NCI-H187 treated with DMSO at 0.1 percent for 48 hours (cell line): ENCODE results near the gene OR10AG1.

Experiments
- DNase-seq: peaks from one replicate; lab custom pipeline; 2025; lab: John Stamatoyannopoulos, UW

OR10AG1 gene, protein sequence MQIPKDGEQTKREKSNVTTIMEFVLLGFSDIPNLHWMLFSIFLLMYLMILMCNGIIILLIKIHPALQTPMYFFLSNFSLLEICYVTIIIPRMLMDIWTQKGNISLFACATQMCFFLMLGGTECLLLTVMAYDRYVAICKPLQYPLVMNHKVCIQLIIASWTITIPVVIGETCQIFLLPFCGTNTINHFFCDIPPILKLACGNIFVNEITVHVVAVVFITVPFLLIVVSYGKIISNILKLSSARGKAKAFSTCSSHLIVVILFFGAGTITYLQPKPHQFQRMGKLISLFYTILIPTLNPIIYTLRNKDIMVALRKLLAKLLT

DNA sequence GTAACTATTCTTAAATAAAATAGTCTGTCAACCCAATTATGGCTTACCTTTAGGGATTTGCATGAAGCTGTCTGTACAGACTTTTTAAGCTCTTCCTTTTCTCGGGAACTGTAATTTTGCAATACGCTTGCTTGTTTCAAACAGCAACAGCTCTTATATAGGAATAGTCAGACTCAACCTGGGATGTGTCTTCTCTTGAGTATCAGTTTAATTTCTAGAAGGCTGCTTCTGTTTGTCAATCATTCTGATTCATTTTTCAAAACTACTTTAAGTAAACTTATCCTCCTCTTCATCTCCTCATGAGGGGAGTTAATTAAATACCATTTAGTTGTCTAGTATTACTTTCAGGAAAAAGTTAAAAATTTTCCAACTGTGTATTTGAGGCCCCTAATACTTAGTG lies at the start of gene OR10AG1:
Gene OR10AG1 (minus strand): TSS at position 101 of the 400 bp plus-strand sequence. CDS start 38 bp downstream, at position 63.
- no peak for DNase-seq

DNA sequence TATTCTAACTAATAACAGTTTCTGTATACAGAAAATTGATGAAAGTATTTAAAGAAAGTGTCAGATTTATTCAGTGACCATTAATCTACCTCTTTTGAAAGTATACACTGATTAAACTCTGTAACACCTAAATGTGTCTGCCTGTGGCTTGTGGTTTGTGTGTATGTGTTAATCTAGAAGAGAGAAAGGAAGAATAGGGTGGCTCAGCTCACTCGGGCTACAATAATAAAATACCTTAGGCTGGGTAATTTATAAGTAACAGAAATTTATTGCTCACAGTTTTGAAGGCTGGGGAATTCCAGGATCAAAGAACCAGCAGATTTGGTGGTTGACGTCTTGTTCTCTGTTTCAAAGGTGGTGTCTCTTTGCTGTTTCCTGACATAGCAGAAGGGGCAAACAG lies 44.1 kb upstream of the OR10AG1 start:
- DNase-seq, result no peak

DNA sequence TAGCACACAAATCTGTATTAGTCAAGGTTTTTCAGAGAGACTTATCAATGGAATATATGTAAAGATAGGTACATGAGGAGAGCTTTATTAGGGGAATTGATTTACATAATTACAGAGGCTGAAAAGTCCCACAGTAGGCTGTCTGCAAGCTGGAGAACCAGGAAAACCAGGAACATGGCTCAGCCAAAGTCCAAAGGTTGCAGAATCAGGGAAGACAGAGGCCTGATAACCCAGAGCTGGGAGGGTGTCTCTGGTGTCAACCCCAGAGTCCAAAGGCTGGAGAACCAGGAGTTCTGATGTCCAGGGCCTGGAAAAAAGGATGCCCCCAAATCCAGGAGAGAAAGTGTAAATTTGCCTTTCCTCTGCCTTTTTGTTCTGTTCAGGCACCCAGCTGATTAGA lies 41.0 kb upstream of the OR10AG1 start:
- DNase-seq, result no peak

DNA sequence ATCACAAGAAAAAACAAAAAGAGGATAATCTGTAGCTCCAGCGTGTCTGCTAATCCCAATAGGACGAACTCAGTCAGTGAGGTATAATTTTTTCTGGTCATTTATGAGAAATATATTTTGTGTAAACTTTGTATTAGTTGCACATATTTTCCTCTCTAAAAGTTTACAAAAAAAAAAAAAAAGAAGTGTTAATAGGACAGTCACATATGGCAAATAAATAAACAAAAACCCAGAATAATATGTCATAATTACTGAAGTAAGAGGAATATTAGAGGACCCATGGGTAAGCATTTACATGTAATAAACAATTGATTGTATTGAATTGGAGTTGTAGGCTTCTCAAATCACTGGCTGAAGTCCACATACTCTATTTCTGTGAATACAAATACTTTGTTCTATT lies 24.8 kb upstream of the OR10AG1 start, which contains the start of gene OR5F1:
Gene OR5F1 (minus strand): TSS at position 101 of the 400 bp plus-strand sequence. CDS start 0 bp downstream, at position 101.
- DNase-seq, result no peak

DNA sequence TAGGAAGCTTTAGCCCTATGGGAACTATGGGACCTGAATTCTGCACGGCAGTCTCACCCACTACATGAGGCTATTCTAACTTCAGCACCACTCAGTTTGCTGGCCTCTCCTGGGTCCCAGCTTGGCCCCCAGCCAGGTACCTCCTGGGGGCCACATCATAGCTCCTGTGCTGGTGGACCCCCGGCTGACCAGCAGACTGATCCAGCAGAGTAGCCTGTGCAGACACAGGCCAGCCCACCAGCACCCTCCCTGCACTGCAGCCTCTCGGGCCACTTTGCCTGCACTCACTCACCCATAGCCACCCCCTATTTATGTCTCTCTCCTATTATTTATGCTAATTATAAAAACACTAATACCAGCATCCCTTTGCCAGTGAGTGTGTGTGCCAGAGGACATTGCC lies 1.2 kb upstream of the OR10AG1 start:
- DNase-seq, result no peak

DNA sequence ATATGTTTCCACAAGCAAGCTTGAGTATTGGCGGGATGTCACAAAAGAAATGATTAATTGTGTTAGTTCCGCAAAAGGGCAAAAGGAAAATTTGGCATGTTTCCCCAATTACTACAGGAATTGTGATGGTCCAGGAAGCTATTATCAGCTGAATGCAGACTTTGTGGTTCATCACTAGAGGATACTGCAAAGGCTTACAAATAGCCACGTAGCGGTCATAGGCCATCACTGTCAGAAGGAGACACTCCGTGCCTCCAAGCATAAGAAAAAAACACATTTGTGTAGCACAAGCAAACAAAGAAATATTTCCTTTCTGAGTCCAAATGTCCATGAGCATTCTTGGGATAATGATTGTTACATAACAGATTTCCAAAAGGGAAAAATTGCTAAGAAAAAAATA lies 1.8 kb downstream of the OR10AG1 start:
- no peak for DNase-seq

DNA sequence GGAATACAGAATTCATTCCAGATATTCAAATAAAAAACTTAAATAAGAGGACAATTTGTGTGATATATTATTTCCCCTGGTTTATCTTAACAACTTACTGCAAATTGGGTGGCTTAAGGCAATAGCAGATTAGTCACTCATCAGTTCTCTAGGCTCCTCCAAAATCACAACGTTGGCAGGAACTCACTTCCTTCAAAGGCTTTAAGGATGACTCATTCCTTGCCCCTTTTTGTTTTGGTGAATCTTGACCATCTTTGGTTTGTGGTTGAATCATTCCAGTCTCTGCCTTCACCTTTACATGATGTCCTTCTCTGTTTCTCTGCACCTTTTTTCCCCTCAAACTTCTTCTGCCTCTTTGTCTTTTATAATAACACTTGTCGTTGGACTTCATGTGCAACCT lies 3.4 kb downstream of the OR10AG1 start:
- DNase-seq, result no peak

DNA sequence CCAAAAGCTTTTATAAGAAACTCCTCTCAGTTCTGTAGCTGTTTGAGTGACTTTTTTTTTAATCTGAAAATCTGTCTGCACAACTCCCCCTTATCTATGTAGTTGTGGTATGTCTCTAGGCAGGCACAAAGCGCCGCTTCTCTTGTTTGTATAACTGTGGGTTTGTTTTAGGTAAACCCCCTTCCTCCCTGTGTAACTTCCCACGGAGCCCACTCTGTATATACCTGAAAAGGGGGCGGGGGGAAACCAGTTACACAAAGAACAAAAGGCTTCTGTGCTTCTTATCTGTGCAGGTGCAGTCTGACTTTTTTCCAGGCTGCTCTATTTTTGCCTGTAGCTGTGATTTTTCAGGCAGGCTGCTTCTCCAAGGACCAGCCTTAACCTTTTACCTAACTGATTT lies 13.2 kb downstream of the OR10AG1 start:
- no peak for DNase-seq

DNA sequence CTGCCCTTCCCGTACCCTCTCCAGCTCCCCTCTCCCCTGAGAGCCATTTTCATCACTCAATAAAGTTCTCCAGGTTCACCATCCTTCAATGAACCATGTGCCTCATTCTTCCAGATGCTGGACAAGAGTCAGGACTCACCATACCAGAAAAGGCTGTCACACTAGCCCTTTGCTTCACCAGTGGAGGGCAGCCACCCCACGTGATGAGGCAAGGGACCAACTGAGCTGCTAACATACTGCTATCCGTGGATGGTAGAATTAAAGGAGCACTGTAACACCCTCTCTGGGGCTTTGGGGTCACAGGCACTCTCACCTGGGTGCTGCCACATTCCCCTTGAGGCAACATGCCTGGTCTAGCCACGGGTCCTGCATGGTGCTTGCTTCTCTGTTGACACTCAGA lies 20.4 kb downstream of the OR10AG1 start:
- DNase-seq, result no peak

DNA sequence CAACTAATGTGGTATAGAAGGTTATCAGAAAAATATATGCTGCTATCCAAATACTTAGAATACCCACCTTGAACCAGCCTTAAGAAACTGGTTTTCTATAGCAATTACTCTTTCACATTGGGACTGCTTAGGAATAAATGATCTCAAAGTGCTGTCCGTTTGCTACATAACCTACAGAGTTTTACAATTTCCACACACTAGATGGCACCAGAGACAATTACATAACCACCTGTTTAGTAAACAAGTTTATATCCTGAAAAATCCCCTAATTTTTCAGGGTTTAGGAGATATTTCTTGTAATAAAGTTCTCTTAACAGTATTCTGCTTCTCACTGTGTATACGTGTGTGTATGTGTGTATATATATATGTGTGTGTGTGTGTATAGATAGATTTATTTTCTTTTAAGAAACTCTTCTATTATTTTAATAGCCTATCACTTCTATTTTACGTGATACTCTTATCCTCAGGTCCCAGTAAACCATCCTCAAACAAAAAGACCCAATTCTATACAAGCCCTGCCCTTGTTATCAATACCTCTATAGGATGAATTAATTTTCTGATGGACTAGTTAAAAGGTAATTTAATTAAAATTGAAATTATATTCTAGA lies 26.9 kb downstream of the OR10AG1 start:
- DNase-seq, result no peak

DNA sequence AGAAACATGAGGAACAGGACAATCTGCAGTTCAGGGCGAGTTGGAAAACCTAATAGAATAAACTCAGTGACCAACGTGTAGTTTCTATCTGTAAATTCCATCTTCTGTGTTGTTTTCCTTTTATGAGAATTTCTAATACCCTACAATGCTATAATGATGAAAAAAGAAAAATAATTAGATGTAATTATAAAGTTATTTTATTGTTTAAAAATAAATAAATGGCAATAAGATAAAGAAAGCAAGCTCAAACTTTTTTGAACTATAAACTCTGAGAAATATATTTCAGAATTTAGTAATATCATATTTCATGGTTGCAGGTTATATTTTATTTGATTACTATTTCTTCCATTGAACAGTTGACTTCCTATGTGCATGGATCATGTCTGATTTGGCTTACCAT lies 33.4 kb downstream of the OR10AG1 start, which contains the start of gene OR5I1:
Gene OR5I1 (minus strand): TSS at position 101 of the 400 bp plus-strand sequence. CDS start 0 bp downstream, at position 101.
- no peak for DNase-seq

DNA sequence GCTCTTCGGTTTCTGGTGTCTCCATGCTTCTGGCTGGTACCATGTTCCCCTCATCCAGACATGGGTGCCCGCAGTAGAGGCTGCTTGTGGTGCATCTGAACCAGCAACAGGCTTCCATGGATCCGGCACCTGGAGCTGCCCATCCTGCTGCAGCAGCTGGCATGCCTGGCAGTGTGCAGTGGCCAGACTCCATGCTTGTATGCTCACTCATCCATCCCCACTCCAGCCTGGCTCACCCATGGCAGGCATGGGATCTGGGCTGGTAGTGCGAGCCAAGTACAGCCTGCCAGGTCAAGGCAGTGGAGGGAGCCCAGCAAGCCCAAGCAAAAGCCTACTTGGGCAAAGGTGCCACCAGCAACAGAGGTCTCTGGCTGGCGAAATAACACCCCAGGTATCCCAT lies 49.2 kb downstream of the OR10AG1 start:
- DNase-seq, result no peak
